T-helper 2 cell treated with Interferon-gamma antibody and Interleukin-4, amounts not matched to agents 5 μg/mL and 100 μg/mL, for 36 hours (primary cell): ENCODE data around the gene NKIRAS2.

Experiments
- DNase-seq: peaks from one replicate; pipeline ENCODE4 v3.0.0; 2021; ENCODE audit warnings: low spot score
- H3K27ac Mint-ChIP-seq: one replicate; pipeline ENCODE4 v1.8.0; 2021; ENCODE audit warnings: mild to moderate bottlenecking, mixed read lengths
- H3K27me3 Mint-ChIP-seq: one replicate; pipeline ENCODE4 v1.8.0; 2021; ENCODE audit warnings: low read depth, mixed read lengths
- H3K36me3 Mint-ChIP-seq: one replicate; pipeline ENCODE4 v1.8.0; 2021; ENCODE audit warnings: low read depth, mixed read lengths
- H3K4me1 Mint-ChIP-seq: one replicate; pipeline ENCODE4 v1.8.0; 2021; ENCODE audit warnings: low read depth, mixed read lengths
- H3K4me3 Mint-ChIP-seq: one replicate; pipeline ENCODE4 v1.8.0; 2022; ENCODE audit warnings: mild to moderate bottlenecking, moderate library complexity, mixed read lengths
- H3K9me3 Mint-ChIP-seq: one replicate; pipeline ENCODE4 v1.8.0; 2021; ENCODE audit warnings: mixed read lengths

Gene NKIRAS2

GRCh38 chr17:42026857-42027589, 7.1 kb downstream of the NKIRAS2 start:
- Mint-ChIP-seq H3K4me3 (no peak overlapping the region), H3K4me1 (peaks cover 4% of the 10 kb centered on the region), H3K36me3 (peaks cover 9% of the 10 kb centered on the region), H3K27me3 (no peaks in the 10 kb centered on the region), H3K27ac (no peak overlapping the region), H3K9me3 (no peaks in the 10 kb centered on the region)
- DNase-seq: no peak

GRCh38 chr17:42027590-42027889, 7.7 kb downstream of the NKIRAS2 start:
- no peaks in the 10 kb centered on the region for H3K27me3 Mint-ChIP-seq
- peaks cover 4% of the 10 kb centered on the region for H3K4me1 Mint-ChIP-seq
- no peaks in the 10 kb centered on the region for H3K9me3 Mint-ChIP-seq
- peaks cover 5% of the 10 kb centered on the region for H3K36me3 Mint-ChIP-seq
- H3K27ac Mint-ChIP-seq: no peak overlapping the region
- DNase-seq: no peak
- H3K4me3 Mint-ChIP-seq: no peak overlapping the region

DNA sequence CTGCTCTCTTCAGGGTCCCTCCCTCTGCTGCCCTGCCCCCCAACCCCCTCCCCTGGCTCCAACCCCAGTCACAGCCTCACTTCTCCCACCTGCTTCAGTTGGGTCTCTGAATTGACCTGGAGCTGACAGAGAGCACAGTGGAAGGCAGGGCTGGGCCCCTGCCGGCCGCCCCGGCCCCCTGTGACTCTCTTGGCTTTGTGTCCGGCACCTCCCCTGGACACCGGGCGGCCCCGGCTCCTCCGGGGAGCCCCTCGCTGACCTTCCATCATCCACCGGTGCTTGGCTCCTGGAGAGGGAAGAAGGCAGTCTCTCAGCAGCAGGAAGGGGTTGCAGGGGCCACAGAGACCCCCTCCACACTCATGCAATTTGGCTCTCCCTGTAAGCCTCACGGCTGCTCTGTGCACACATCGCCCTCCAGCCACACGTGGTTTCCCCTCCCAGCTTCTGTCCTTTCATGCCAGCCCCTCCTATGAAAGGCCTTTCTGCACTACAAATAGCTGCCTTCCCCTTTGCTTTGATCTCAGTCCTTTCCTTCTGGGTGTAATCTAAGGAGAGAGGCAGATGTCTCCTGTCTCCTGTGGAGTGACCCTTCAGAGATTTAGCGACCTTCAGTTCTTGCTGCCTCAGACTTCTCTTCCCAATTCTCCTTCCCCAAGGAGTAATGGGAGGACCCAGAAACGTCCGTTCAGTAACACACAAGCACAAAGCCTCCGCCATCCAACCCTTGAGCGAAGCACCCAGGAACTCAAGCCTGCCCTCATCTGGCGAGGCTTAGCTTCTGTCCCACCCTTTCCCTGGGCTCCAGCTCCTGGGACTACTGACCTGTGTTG, 8.3 kb downstream of the NKIRAS2 start:
- Mint-ChIP-seq H3K4me3 (no peak overlapping the region), H3K36me3 (peaks cover 3% of the 10 kb centered on the region), H3K9me3 (no peaks in the 10 kb centered on the region), H3K27me3 (no peaks in the 10 kb centered on the region), H3K4me1 (peaks cover 4% of the 10 kb centered on the region), H3K27ac (no peak overlapping the region)
- no peak for DNase-seq

DNA sequence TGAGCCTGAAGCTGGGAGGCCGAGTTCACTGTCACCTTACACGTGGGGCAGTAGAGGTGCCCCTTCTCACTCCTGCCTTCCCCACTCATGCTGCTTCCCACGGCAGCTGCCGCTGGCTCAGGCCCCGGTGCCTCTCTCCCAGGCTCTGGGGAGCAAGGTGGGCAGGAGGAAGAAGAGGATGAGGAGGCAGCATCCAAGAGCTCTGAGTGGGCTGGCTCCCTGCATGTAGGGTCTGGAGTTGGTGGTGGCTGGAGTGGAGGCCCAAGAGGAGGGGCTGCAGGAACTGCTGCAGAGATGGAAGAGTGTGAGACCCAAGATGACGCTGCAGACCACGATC, 8.9 kb downstream of the NKIRAS2 start:
- H3K36me3 Mint-ChIP-seq: peaks cover 3% of the 10 kb centered on the region
- H3K27ac Mint-ChIP-seq: no peak overlapping the region
- H3K4me3 Mint-ChIP-seq: no peak overlapping the region
- no peaks in the 10 kb centered on the region for H3K27me3 Mint-ChIP-seq
- no peaks in the 10 kb centered on the region for H3K9me3 Mint-ChIP-seq
- DNase-seq: no peak
- H3K4me1 Mint-ChIP-seq: peaks cover 6% of the 10 kb centered on the region

DNA sequence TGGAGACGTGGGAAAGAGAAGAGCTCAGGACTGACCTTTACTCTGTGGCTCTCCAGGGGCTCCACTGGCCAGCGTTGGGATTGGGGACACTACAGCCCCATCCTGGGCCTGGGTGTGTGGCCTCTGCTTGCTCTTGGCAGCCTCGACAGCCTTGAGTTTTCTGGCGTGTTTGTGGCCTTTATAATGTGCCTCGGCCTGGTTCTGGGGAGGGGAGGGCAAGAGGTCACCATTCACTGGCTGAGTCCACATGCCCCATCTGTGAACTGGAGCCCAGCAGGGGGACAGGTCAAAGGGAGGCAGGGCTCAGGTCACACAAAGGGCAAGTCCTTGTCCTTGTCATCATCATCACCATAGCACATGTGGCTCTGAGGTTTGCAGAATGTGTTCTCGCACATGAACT, 11.7 kb downstream of the NKIRAS2 start:
- no peaks in the 10 kb centered on the region for H3K36me3 Mint-ChIP-seq
- H3K4me3 Mint-ChIP-seq: no peak overlapping the region
- no peak for DNase-seq
- H3K4me1 Mint-ChIP-seq: peaks cover 7% of the 10 kb centered on the region
- no peaks in the 10 kb centered on the region for H3K9me3 Mint-ChIP-seq
- H3K27me3 Mint-ChIP-seq: peaks cover 2% of the 10 kb centered on the region
- H3K27ac Mint-ChIP-seq: no peak overlapping the region

DNA sequence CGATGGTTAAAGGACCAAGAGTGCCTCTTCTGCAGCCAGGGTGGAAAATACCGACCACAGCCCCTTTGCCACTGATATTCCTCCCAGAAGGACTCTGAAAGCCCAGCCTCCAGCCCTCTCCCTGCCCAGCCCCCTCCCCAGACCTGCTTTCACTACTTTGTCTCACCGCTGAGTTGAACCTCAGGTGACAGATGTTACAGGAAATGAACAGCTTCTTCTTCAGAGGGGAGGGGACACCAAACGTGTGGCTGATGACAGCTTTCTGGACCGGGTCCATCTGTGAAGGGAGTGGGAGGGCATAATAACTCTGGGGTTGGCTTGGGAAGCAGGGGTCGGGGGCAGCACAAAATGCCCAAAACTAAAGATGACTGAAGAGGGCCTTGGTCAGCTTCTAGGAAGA, 14.2 kb downstream of the NKIRAS2 start:
- no peak overlapping the region for H3K4me3 Mint-ChIP-seq
- DNase-seq: no peak
- peaks cover 7% of the 10 kb centered on the region for H3K4me1 Mint-ChIP-seq
- H3K36me3 Mint-ChIP-seq: no peaks in the 10 kb centered on the region
- H3K9me3 Mint-ChIP-seq: no peaks in the 10 kb centered on the region
- no peak overlapping the region for H3K27ac Mint-ChIP-seq
- peaks cover 4% of the 10 kb centered on the region for H3K27me3 Mint-ChIP-seq

GRCh38 chr17:42038221-42038973, 18.5 kb downstream of the NKIRAS2 start:
- Mint-ChIP-seq H3K36me3 (no peaks in the 10 kb centered on the region), H3K9me3 (no peaks in the 10 kb centered on the region), H3K27me3 (peaks cover 4% of the 10 kb centered on the region), H3K4me1 (peaks cover 7% of the 10 kb centered on the region), H3K4me3 (no peak overlapping the region), H3K27ac (no peak overlapping the region)
- DNase-seq: no peak

DNA sequence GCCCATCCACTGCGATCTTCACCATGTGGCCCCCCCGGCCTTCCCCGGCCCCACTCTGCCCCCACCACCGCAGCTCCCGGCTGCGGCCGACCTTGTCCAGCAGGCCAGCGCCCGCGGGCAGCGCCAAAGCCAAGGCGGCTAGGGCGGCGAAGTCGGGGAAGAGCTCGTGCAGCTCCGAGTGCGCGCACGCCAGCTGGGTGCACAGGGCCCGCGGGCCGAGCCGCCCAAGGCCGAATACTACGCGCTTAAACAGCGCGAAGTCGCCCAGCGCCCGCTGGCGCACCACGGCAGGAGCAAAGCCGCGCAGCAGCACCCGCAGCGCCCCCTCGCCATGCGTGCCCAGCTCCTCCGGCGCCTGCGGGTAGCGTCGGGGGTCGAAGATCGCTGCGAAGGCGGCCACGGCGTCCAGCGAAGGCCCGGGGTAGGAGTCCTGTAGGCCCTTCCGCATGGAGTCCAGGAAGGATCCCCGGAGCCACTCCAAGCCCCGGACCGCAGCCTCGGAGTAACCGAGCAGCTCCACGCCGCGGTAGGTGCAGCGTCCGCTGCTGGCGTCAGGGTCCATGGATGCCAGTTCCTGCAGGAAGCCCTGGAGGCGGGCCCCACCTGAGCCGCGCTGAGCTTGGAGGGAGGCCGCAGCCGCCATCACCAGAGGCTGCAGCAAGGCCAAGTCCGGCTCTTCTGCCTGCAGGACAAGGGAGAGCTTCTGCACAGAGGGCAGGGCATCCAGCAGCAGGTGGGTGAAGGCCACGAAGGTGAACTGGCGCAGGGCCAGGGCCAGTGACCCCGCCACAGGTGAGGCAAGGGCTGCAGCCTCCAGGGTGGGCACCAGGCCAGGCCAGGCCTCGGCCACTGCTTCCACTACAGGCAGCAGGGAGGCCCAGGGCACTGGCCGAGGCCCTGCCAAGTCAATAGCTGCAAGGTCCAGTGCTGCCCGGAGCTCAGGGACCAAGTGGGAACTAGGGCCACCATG, 20.2 kb downstream of the NKIRAS2 start:
- no peaks in the 10 kb centered on the region for H3K9me3 Mint-ChIP-seq
- no peak overlapping the region for H3K4me3 Mint-ChIP-seq
- no peaks in the 10 kb centered on the region for H3K36me3 Mint-ChIP-seq
- H3K4me1 Mint-ChIP-seq: no peaks in the 10 kb centered on the region
- DNase-seq: no peak
- no peak overlapping the region for H3K27ac Mint-ChIP-seq
- peaks cover 2% of the 10 kb centered on the region for H3K27me3 Mint-ChIP-seq

DNA sequence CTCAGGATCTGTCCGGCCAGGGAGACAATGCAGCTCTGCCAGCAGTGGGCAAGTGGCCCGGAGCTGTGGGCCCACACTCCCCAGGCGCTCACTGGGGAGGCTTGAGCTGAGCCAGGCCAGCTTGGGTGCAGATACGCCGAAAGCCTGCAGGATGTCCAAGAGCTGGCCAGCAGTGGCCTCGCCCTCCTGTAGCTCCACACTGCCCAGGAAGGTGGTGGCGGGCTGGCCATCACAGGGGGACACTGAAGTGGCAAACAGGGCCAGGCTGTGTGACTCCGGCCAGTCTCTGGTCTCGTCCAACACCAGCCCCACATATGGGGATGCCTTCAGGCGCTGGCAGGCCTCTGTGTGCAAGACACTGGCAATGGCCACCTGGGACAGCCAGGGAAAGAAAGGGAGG, 20.9 kb downstream of the NKIRAS2 start:
- Mint-ChIP-seq H3K27me3 (peaks cover 2% of the 10 kb centered on the region), H3K27ac (no peak overlapping the region), H3K4me3 (no peak overlapping the region), H3K9me3 (no peaks in the 10 kb centered on the region), H3K4me1 (no peaks in the 10 kb centered on the region), H3K36me3 (no peaks in the 10 kb centered on the region)
- no peak for DNase-seq

GRCh38 chr17:42041619-42042018, 21.7 kb downstream of the NKIRAS2 start:
- Mint-ChIP-seq H3K36me3 (no peaks in the 10 kb centered on the region), H3K4me3 (no peak overlapping the region), H3K27me3 (peaks cover 2% of the 10 kb centered on the region), H3K9me3 (no peaks in the 10 kb centered on the region), H3K27ac (no peak overlapping the region), H3K4me1 (no peaks in the 10 kb centered on the region)
- no peak for DNase-seq

GRCh38 chr17:42042598-42043319, 22.9 kb downstream of the NKIRAS2 start:
- no peak for DNase-seq
- Mint-ChIP-seq H3K27ac (no peak overlapping the region), H3K36me3 (no peaks in the 10 kb centered on the region)

GRCh38 chr17:42045719-42046118, 25.8 kb downstream of the NKIRAS2 start:
- no peaks in the 10 kb centered on the region for H3K9me3 Mint-ChIP-seq
- H3K27ac Mint-ChIP-seq: no peak overlapping the region
- H3K4me3 Mint-ChIP-seq: no peak overlapping the region
- H3K4me1 Mint-ChIP-seq: peaks cover under 1% of the 10 kb centered on the region
- peaks cover 17% of the 10 kb centered on the region for H3K27me3 Mint-ChIP-seq
- no peaks in the 10 kb centered on the region for H3K36me3 Mint-ChIP-seq
- no peak for DNase-seq

More at GRCh38 chr17:42042598-42043319, 22.9 kb downstream of the NKIRAS2 start:
- no peaks in the 10 kb centered on the region for H3K4me1 Mint-ChIP-seq
- H3K4me3 Mint-ChIP-seq: no peak overlapping the region
- peaks cover 2% of the 10 kb centered on the region for H3K27me3 Mint-ChIP-seq
- H3K9me3 Mint-ChIP-seq: no peaks in the 10 kb centered on the region

- Mint-ChIP-seq H3K27me3 (peaks cover 33% of the 10 kb centered on the region), H3K4me3 (no peak overlapping the region), H3K36me3 (no peaks in the 10 kb centered on the region), H3K27ac (no peak overlapping the region), H3K9me3 (no peaks in the 10 kb centered on the region), H3K4me1 (peaks cover 7% of the 10 kb centered on the region)
- DNase-seq: no peak
These were observed 27.5 kb downstream of the NKIRAS2 start for GRCh38 chr17:42047343-42047742.
